NCI-H345 treated with DMSO at 0.1 percent for 48 hours (cell line): ENCODE data around the gene TCERG1L.
"Not testable (repeated sequence)": the region's sequence is repeated elsewhere in the genome, so short reads cannot be mapped to it uniquely, and the experiment has no call there.

Experiments
- DNase-seq: peaks from one replicate; lab custom pipeline; 2025; ENCODE audit not compliant: unreplicated experiment; lab: John Stamatoyannopoulos, UW

Gene TCERG1L

DNA sequence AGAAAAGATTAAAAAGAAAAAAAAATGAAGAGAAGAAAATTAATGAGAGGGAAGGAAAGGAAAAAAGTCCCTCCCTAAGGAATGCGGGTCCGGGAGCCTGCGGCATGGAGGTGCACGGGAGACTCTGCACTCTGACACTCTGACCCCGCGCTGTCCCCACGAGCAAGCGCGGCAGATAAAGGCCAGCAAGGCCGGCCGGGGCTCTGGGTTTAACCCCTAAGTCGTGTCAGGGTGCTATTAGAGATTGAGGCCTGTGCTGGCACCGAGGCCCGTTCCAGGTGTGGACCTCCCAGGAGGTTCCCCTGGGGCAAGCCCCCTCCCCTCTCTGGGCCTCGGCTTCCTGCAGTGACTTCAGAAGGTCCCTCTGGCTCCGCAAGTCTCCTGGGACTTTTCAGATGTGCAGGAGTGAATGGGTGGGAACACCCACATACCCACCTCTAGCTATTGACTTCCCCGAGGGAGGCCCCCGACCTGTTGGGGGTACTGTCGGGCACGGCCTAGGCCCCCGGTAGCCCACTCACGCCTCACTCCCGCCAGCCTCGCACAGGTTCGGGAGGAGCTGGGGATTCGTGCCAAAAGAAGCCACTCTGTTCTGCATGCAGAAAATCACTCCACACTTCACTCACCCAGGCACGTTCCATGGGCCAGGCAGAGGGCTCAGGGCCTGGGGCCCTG is 164.1 kb downstream of the TCERG1L start:
- no peak for DNase-seq

DNA sequence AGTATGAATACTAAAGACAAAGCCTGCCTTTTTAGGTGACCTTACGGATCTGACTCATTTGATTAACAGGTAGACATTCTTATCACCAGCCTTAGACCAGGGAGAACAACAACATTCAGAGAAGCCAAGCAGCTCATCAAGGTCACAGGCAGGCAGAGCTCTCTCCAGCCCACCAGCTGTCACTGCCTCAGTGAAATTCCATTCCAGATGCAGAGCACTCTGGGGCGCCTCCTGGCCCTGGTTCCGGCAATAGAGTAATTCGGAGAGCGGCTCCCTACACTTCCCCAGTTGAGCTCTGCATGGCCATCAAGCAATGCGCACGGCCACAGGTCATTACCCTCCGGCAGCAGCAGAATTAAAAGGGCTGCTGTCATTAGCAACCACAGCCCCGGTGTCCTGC is 164.7 kb downstream of the TCERG1L start:
- DNase-seq, result no peak

DNA sequence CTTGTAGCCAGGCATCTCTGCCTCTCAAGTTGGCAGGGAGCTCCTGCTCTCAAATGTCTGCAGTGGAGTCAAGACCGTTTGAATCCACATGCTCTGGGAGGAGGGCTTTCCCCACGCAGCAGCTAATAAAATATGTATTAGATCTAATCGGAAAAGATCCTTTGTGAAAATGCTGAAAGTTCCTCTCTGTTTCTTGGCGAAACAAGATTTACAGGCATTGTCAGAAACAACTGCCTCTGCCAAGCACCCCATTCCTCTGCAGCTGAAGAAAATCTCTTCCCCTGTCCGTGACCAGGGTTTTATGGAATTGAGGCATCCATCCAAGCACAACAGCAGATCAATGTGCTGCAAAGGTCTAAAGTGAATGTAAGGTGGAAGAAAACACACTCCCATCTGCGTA is 165.8 kb downstream of the TCERG1L start:
- DNase-seq, result no peak

DNA sequence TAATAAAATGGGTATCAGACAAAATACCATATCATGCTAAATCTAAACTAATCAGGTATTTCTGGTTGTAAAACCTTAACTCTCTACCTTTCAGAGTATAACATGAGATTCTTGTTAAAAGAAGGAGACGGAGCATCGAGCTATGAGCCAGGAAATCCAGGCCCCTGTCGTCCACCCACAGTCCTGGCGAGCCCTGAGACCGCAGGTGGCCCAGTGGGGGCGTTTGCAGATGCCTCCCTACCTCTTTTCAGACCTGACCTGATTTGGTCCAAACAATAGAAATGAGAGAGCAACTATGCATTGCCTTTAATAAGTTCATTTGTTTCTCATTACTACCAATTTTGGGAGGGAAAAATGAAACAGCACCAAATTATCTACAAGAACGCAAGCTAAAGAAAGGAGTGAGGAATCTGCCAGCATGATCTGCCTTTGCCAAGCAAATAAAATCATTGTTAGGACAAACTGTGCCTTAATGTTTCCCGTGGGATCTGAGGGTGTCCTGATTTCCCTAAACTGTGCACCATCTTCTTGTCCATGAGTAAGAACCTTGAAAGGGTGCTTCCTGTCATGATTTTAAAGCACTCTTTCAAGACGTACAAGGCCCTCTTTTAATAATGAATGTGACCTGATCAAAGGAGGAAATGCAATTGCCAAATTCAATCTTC is 166.7 kb downstream of the TCERG1L start:
- no peak for DNase-seq

DNA sequence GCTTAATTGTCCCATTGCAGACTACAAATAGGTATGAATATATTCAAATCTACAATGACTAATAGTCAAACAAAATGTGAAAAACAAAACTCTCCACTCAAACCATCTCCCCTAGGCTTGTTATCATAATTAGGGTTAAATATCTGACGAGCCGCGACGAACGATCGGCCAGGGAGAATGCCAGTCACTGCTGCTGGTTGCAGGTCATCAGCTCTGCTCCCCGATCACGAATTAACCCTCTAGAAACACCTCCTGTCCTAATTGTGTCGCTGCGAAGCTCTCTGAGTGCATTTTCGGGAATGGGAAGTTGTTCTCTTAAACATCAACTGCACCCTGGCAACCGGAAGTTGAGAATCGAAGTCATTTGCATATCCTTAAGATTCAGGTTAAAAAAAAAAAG is 167.3 kb downstream of the TCERG1L start:
- no peak for DNase-seq

DNA sequence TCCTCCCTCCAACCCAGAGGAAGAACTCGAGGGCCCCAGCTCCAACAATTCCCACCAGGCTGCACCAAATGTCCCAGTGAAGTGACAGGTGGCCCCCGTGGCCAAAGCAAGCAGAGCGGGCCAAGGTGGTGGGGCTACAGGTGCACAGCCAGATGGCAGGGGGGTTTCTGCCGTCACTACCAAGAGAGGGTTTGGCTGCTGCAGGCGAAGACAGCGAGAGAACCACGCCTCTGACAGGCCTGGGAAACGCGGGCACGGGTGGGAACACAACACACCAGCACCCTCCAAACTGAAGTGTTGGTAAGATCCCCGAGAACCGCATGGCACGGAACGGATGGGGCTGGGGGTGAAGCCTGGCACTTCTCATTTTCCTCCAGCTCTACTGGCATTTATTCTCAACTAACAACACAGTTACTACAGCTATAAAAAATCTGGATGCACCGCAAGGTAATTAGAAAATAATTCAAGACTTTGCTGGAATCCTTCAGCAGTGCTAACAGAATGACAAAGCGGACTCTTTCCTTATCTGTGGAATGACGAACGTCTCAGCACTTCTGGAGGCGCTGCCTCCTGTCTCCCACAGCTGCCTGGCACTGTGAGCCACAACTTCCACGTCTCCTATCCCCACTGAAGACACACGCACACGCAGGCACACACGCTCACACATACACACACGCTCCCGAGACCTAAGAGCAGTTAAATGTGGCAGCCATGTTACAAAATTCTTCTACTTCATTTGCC is 167.9 kb downstream of the TCERG1L start:
- DNase-seq, result no peak

DNA sequence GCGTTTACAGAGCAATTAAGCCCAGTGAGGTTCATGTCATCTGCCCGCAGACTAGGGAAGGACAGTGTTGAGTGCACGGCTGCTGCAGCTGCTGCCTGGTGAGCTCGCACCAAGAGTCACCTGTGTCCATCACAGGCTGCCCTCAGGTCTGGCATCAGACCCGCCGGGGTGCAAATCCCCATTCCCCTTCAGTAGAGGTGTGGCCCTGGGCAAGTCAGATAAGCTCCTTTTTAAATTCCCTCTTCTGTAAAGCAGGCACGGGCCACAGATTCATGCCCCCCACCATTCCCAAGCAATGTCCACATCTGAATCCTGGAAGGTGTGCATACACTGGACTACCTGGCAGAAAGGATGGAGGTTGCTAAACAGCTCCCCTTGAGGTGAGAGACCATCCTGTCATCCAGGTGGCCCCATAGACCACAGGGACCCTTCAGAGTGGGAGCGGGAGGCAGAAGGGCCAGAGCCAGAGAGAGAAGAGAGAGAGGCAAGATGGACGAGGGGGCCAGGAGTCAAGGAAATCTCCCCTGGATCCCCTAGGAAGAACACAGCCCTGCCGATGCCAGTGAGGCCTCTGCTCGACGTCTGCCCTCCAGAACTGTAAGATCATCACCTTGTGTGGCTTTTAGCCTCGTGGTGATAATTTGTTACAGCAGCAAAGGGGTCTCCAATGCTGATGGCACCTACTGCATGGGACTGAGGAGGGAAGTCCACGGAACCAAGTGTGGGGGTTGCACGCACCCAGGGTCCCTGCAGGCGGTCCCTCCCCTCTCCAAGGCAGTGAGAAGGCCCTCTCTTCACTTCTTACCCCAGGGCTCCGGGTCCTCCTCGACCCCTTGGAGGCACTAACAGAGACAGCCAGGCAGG is 168.8 kb downstream of the TCERG1L start:
- no peak for DNase-seq

DNA sequence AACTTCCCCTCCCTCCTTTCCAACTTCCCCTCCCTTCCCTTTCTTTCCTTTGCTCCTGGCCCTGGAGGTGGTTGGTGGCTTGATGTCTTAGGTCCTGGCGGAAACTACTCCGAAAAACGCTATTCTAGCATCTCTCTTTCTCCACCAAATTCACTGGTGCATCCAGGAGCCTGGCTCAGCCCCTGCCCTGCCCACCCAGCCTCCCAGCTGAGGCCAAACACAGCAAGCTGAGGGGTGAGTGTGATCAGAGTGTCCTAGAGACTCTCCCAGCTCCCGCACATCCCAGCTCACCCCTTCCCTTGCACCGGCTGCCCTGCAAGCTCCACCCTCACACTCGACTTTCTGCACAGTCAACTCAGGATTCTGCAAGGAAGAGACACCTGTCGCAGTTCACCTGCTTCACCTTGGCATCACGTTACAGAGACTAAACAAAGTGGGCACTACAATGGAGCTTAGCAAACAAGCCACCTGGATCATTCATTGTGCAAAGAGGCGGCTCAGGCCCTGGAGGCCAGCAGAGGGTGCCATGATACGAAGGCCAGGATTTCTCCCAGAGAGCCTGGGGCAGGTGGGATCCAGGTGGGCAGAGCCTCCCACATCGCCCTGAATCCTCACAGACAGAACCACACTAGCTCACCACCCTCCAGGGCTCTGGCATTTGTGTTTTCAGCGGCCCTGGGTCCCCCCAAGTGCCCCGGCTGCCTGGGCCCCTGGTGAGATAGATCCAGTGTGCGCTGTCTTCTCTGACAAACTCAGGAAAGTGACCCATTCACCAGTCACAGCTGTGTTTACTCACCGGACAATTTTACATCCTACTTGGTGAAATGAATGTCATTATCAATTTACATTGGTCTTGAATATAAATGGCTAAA is 169.6 kb downstream of the TCERG1L start:
- DNase-seq, result peak; percentile 93

DNA sequence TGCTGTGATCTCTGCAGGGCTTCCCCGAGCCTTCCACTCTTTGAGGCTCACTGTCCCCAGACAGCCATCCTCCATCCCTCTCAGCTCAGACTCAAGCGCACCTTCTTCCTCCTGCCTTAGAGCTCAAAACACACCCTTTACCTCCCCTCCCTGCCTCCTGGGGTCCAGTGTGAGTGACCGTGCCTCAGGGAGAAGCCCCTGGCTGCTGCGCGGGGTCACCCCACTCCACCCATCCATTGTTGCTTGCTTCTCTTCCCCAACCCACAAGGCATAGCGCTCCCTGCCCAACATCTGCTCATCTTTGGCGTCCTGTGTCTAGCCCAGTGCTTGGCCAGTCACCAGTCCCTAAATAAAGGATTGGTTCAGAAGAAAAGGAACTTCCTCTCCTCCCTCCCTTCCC is 170.3 kb downstream of the TCERG1L start:
- no peak for DNase-seq

DNA sequence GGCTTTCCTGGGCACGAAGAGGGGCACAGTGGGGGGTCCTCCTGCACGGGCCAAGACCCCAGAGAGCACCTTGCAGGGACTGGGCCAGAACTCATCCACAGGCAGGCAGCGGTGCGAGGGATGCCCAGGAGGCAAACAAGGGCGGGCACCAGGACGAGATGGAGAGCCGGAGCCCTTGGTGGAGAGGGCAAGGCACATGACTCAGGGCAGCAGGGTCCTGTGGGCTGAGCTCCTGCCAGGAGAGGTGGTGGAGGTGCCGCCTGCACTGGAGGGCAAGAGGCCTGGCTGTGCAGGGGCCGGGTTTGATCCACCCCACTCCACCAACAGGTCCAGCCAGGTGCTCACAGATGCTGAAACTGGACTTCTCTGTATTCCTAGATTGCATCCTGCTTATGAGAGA is 170.9 kb downstream of the TCERG1L start:
- DNase-seq, result no peak

DNA sequence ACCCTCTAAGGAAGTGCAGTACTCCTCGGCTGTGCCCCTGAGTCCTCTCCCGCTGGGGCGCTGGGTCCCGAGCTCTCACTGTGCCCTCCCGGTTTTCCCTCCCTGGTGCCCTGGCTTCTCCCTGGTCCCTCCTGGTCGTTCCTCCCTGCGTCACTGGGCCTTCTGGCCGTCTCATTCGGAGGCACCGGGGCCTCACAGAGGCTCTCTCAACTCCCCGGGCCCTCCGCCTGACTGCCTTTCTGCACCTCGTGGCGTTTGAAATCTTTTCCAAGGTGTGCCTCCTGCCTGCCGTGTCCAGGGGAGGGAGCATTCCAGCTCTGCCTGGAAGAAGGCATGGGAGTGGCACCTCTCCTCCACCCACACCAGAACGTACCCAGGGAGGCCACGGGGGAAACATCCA is 174.3 kb downstream of the TCERG1L start:
- no peak for DNase-seq

DNA sequence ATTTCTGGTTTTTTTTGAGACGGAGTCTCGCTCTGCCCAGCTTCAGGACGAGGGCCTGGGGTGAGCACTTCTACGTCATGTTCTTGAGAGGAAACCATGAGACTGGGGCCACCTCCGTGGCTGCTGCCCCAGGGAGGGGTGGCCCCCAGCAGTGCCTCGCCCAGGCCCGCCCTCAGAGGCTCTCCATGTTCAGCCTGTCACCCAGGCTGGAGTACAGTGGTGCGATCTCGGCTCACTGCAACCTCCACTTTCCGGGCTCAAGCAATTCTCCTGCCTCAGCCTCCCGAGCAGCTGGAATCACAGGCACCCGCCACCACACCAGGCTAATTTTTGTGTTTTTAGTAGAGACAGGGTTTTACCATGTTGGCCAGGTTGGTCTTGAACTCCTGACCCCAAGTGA is 175.2 kb downstream of the TCERG1L start:
- not testable (repeated sequence) for DNase-seq

DNA sequence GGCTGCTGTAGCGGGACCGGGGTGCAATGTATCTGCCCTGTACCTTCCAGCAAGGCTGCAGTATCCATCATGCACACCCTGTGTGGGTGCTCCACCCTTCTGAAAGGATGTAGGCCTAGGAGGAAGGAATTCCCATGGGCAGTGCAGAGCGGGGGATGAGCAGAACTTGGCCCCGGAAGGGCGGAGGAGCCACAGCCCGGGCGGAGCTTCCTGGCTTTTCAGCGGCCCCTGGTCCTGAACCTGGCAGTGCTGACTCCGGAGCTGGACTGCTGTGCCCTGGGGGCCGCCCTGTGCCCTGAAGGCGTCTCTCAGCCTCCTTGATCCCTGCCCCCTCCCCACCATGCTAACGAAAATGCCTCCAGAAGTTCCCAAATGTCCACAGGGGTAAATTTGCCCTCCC is 175.8 kb downstream of the TCERG1L start:
- no peak for DNase-seq

DNA sequence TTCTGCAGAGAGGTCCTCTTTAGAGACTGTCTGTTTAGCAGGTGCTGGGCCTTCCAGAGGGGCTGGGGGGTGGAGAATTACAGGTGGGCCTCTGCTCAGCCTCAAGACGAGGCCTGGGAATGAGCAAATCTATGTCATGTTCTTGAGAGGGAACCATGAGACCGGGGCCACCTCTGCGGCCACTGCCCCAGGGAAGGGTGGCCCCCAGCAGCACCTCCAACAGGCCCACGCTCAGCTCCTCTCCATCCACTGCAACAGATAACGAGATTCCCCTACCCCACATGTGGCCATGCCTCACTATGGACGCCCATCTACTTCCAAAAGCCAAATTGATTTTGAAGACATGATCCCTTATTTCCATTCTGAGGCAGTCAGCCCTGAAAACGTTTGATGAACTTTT is 176.9 kb downstream of the TCERG1L start:
- no peak for DNase-seq

DNA sequence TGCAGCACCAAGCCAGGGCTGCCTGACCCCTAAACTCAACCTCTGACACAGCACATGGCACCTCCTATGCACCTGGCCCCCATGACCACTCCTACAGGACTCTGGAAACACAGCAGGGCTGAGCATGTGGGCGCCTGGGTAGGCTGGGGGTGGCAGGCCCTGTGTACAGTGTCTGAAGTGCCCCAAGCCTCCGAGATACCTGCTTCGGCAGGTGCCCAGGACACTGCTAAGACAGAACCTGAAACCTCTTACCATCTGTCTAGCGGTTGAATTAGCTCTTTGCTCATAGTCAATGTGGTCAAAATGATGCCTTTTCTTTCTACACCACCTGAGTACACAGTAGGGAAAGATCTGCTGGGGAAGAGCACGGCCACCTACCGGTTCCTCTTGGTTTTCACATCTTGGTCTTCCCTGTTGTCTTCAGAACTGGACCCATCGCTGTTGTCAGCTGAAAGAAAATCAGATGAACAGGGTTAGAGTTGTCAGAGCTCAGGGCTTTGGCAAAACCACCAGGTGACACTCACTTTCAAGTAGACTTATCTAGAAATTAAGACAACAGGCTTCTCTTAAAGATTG is 177.4 kb downstream of the TCERG1L start:
- DNase-seq, result no peak

DNA sequence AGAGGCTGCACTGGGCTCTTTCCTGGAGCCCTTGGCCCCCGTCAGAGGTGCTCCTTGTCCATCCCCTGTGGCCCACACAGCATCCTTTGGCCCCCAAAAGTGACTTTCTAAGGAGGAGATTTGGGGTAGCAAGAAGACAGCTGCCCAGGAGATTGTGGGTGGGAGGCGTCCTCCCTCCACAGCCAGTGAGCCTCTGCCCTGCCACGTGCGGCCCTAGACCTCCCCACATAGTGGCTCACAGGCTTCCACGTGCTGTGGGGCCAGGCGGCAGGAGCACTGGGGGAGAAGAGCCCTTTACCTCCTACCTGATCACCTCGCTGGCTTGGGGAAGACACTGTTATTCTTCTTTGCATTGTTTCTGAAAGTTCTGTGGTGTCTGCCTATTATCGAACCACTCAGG is 178.8 kb downstream of the TCERG1L start:
- DNase-seq, result no peak

DNA sequence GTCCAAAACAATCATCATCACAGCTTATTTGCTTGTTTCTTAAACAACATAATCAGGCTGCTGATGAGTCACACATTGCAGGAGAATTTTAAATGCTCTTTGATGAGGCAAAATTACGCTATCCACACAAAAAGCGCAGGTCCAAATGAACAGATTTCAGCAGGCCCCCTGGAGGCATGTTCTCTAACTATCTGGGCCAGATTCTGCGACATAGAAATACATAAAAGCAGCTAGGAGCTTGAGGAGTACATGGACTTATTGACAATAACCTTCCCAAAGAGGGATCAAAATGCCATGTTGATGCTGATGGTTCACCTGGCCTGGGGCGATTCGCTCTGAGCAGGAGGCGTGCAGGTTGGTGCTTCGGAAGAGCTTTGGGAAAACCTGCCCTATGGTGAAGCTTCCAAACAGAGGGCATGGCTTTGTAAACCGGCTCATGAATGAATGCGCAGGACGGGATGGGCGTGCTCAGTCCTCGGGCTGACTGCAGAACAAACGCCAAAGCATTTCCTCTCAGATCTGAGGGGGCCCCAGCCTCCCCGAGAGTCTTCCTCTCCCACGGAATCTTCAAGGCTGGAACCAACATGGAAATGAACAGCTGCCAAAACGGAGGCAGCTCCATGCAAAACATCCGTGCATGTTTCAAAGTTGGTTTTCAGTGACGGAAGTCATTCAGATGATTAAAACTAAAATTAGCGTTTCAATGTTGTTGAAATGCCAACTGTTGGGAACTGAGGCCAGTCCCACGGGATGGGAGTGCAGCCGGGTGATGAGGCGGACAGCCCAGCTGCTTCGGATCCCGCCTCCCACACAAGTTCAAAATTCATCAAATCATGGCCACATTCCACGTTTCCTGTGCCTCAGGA is 179.6 kb downstream of the TCERG1L start:
- DNase-seq, result no peak

DNA sequence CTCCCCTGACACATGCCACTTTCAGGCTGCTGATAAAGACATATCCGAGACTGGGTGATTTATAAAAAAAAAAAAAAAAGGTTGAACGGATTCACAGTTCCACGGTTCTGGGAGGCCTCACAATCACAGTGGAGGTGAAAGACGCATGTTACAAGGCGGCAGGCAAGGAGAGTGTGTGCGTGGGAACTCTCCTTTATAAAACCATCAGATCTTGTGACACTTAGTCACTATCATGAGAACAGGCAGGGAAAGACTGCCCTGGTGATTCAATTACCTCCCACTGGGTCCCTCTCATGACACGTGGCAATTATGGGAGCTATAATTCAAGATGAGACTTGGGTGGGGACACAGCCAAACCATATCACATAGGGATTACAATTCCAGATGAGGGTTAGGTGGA is 181.5 kb downstream of the TCERG1L start:
- DNase-seq, result no peak

DNA sequence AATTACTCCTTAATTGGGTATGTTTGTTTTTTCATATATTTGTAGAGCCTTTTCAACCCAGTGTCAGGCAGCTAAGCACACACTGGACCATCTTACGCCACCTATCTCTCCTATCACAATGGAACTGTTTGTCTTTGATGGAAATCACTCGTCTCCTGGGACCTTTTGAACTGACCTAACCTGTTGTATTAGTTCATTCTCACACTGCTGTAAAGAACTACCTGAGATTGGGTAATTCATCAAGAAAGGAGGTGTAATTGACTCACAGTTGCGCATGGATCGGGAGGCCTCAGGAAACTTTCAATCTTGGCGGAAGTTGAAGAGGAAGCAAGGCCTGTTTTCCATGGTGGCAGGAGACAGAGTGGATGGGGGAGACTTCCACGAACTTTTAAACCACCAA is 182.0 kb downstream of the TCERG1L start:
- no peak for DNase-seq
